Measurements from ENCODE around the gene LILRA5.
"Not testable (repeated sequence)": the region's sequence is repeated elsewhere in the genome, so short reads cannot be mapped to it uniquely, and the experiment has no call there.

LILRA5 gene

DNA sequence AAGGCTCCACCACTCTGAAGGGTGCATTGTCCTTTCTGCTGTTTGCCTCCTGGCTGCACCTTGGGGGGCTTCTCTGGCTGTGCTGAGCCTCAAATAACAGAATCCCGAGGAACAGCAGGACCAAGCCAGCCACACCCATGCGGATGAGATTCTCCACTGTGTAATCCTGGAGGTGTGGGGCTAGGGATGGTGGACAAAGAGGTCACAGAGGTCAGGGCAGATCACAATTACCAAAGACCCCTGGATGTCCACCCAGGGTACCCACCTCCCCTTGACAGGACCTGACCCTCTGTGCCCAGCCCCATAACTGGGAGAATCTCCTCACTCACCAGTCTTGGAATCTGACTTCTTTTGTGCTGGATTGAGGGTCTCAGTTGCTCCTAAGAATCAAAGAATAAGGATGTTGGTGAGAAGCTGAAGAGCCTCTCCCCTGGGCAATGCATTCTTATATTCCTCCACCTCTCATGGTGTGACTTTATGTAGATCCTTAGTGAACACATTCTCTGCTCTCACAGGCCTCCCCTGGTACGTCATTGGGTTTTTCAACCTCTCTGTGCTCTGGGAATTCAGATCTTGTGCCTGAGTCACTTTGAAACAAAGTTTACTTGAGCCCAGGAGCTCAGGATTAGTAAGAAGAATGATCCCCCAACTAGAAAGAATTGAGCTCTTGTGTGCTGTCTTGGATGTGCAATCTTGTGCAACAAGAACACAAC lies 20.8 kb upstream of the LILRA5 start:
- DNase-seq (ENCODE audit: low spot score), result no peak

DNA sequence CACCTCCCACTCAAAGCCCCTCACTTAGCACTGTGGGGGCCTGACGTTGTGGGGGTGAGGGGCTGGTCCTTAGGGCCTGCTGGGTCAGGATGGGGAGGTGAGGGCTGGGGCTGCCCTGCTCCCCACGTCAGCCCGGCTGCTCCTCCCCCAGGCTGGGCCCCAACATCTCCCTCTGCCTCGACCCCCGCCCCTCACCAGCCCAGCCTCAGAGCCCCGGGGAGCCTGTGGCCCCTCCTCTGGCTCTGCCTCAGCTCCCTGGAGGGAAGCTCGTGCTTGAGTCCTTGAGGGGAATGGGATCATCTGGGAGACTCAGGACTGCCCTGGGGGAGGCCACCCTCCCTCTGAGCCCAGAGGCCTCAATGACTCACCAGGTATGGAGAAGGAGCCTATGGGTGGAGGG lies 19.2 kb upstream of the LILRA5 start:
- no peak for DNase-seq (ENCODE audit: low spot score)

DNA sequence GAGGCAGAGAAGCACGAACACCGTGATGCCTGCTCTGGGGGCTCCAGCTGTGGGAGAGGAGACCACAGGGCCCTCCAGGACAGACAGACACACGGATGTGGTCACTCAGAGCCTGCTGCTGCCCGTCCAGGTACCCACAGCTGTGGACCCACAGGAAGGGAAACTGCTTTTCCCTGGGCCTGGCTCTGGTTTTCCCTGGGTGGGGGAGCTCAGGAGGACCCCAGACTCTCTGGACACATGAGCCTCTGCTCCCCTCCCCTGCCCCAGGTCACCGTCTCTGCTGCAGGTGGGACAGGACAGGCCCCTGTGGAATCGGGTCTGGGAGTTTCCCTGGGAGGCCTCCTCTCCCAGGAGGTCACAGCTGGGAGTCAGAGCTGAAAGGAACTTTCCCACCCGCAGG lies 18.7 kb upstream of the LILRA5 start:
- no peak for DNase-seq (ENCODE audit: low spot score)

DNA sequence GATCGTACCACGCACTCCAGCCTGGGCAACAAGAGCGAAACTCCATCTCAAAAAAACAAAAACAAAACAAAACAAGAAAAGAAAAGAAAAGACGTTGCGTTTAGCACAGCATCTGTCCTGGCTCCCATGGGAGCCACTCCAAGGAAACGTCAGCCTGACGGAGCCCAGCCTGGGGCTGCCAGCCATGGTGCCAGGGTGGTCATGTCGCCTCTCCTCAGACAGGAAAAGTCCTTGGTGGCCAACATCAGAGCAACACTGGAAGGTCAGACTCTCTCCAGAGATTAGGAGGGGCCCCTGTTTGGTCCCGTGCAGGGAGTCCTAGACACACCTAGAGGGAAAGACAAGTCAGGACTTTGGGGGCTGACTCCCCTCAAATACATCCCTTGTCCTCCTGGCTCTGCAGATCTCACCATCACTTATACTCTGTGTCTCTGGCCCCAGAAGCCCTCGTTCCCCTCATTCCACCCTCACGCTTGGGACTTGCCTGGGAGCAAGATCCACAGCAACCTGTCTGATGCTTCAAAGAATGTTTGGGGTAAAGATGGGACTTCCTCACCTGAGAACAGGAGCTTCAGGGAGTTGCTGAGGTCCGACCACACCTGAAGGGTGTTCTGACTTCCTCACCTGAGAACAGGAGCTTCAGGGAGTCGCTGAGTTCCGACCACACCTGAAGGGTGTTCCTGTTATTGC lies 16.7 kb upstream of the LILRA5 start:
- no peak for DNase-seq (ENCODE audit: low spot score)

DNA sequence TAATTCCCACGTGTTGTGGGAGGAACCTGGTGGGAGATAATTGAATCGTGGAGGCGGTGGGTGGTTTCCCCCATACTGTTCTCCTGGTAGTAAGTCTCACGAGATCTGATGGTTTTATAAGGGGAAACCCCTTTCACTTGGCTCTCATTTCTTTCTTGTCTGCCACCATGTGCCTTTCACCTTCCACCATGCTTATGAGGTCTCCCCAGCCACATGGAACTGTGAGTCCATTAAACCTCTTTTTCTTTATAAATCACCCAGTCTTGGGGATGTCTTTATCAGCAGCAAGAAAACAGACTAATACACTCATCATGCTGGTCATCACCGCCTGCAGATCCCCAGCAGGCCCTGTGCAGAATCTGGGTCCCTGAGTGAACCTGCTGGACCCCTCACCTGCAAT lies 15.8 kb upstream of the LILRA5 start:
- DNase-seq (ENCODE audit: low spot score), result not testable (repeated sequence)

DNA sequence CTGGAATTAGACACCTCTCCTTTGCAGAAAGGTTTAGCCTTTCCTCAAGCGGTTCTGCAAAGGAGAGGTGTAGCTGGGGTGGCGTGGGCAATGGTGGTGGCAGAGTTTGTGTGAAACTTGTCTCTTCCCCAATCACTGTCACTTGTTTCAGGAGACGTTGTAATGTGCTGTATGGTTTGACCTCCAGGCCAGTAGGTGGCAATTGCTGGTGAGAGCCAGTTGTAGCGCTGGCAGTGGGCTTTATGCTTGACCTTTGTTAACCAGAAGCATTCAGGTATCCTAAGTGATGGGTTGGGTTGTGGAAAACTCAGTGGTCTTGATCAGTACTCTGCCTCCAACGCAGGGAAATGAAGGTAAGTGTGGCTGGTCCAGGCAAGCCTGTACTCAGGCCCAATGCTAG lies 12.7 kb upstream of the LILRA5 start:
- DNase-seq (ENCODE audit: low spot score), result no peak

DNA sequence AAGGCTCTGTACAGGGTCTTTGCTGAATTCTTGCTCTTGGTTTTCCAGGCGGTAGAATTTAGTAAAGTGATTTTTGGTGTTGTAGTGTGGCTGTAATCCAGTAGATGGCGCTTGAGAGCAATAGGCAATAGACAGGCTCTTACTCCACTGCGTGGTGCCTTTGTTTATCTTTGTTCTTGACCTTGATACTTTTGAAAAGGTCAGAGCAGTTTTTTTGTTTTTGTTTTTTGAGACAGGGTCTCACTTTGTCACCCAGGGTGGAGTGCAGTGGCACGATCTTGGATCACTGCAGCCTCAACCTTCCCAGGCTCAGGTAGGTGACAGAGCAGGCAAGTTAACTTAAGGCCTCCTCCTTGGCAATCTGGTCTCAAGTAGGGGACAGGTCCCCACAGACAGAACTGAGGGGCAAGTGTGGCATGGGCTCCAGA lies 12.2 kb upstream of the LILRA5 start:
- peak; percentile 38 for DNase-seq (ENCODE audit: low spot score)

DNA sequence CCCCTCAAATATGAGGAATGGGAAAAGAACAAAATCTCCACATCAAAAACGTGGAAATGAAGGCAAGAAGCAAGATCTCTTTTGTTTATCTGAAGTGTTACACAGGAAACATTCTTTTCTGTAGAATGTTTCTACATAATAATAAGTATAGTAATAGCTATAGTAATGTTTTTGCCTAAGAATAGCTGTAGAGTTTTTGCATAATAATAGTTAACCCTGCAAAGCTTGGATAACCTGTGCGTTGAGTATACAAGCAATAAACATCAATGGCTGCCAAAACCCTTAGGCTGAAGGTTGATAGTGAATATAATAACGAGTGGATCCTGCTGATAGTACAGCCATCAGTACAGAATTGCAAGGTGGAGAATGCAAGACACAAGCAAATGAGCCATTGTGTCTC lies 11.1 kb upstream of the LILRA5 start:
- no peak for DNase-seq (ENCODE audit: low spot score)

DNA sequence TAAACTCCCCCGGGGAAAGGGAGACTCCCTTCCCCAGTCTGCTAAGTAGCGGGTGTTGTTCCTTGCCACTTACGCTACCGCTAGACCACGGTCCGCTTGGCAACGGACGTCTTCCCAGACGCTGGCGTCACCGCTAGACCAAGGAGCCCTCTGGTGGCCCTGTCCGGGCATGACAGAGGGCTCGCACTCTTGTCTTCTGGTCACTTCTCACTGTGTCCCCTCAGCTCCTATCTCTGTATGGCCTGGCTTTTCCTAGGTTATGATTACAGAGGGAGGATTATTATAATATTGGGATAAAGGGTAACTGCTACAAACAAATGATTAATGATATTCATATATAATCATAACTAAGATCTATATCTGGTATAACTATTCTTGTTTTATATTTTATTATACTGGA lies 10.0 kb upstream of the LILRA5 start:
- DNase-seq (ENCODE audit: low spot score), result not testable (repeated sequence)

DNA sequence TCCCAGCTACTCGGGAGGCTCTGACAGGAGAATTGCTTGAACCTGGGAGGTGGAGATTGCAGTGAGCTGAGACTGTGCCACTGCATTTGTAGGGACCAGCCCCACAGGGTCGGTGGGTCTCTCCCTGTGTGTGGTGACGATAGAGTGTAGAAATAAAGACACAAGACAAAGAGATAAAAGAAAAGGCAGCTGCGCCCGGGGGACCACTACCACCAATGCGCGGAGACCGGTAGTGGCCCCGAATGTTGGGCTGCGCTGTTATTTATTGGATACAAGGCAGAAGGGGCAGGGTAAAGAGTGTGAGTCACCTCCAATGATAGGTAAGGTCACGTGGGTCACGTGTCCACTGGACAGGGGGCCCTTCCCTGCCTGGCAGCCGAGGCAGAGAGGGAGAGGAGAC lies 9.3 kb upstream of the LILRA5 start:
- not testable (repeated sequence) for DNase-seq (ENCODE audit: low spot score)

DNA sequence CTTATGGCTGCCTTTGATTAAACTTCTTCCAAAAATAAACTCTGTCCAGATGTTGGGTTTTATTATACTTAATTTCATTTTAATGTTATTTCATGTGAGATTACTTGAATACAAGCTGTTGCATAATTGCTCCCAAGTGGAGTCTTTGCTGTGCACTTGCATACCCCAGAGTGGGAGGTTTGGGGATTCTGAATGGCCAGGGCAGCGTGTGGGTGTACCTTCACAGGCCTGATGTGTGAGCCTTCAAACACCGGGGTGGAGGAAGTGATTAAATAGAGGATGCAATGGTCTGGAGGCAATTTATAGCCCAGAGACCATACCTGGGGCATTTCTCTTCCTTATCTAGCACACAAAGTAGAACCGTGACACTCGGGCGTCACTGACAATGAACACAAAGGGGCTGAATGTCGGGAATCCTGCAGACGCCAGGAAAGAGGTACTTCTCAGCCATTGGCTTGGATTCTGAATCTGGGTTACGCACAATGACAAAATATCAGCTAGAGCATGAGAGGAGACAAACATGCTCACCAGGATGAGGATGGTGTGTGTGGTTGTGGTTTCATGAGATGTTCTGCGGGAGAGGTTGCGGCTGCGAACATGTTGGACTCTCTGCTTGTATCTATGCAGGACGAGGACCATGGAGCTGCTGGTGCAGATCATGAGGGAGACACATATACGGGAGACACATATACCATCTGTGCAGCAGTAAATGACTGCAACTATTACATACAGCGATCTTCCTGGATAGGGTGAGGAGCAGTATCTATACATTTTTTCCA lies 7.1 kb upstream of the LILRA5 start:
- DNase-seq (ENCODE audit: low spot score), result no peak

DNA sequence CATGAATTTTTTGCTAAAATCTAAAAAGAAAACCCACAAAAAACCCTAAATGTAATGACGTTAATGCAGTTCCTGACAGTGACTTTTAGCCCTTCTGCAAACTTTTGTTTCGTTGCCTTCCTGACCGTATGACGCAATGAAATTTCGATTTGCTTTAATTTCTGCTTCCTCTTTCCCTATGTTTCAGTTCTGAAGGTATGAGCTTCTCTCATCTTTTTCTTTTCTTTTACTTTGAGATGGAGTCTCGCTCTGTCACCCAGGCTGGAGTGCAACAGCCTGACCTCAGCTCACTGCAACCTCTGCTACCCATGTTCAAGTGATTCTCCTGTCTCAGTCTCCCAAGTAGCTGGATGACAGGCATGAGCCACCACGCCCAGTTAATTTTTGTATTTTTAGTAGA lies 6.1 kb upstream of the LILRA5 start:
- no peak for DNase-seq (ENCODE audit: low spot score)

DNA sequence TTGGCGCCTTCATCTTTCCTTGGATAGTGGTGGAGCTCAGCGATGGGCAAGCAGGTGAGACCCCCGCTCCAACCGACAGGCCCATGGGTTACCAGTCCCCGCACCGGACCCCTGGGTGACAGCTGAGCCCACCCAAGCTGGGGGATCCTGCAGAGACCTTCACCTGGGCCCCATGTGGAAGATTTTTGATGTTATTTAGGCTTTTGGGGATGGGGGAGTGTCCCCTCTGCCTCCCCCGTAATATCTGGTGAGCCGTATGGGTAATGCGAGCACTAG lies 4.9 kb upstream of the LILRA5 start:
- no peak for DNase-seq (ENCODE audit: low spot score)

DNA sequence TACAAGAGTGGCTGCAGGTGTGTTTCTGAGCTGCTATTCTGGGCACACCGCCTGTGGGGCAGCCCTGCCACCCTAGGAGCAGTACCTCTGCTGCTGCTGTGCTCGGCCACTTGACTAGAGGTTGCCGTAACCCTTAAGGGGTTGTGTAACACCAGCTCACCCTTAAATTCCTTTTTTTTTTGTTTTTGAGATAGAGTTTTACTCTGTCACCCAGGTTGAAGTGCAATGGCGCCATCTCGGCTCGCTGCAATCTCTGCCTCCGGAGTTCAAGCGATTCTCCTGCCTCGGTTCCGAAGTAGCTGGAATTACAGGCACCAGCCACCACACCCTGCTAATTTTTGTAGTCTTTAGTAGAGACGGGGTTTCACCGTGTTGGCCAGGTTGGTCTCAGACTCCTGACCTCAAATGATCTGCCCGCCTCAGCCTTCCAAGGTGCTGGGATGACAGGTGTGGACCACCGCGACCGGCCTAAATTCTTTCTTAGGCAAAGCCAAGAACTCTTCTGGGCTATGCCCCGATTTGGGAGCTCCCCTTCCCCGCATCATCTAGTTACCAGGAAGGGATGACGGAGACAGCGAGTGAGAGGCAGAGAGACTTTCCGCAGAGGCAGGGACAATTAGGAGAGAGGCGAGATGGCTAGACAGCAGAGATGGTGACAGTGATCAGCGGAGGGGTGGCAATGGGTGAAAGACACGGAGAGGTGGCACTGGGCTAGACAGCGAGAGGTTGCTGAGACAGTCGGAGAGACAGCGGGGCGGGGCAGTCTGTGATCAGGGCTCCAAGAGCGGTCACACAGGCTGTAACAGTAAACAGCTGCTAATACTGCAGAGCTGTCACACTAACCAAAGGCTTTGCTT lies 4.4 kb upstream of the LILRA5 start:
- no peak for DNase-seq (ENCODE audit: low spot score)

DNA sequence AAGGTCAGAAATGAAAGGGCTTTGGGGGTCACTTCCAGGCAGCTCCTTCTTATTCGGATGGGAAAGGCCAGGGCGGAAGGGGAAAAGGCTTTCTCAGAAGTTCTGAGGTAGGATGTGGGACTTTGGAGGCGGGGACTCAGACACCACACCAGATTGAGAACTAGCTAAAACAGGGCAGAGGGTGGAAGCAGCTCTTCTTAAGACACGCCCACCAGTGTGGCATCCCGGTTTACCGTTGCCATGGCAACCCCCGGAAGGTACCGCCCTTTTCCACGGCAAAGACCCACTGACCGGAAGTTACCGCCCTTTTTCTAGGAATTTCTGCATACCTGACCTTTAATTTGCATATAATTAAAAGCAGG lies 3.8 kb upstream of the LILRA5 start:
- DNase-seq (ENCODE audit: low spot score), result no peak

DNA sequence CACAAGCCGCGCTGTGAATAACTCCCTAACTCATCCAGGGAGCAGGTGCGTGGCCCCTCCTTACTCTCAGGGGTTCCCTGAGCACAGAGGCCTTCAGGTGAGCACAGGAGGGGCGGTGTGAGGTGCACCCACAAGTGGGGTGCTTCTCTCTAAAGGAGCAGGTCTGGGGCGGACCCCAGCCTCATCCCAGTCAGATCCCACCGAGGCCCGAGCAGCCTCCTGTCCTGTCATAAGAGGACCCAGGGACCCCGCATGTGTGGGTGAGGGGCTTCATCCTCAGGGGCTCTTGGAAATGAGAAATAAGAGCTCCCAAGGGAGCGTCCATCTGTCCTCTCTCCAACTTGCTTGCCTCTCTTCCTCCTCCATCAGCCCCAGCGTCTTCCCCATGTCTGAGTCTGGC lies 3.0 kb upstream of the LILRA5 start:
- DNase-seq (ENCODE audit: low spot score), result no peak

DNA sequence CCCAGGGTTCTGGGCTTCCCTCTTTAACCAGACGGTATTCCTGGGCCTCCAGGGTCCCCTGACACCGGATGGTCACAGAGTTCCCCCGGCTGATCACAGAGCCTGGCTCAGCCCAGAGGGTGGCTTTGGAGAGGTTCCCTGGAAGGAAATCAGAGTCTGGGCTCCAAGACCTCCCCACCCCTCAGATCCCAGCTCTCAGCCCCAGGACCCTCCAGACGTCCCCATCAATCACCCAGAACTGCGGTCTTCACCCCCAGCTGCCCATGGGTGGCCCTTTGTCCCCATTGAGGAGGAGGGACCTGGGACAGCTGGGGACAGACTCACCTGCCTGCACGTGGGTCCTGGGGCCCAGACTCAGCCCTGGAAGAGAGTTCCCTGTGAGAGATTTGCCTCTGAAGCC lies 955 bp downstream of the LILRA5 start:
- DNase-seq (ENCODE audit: low spot score), result no peak

DNA sequence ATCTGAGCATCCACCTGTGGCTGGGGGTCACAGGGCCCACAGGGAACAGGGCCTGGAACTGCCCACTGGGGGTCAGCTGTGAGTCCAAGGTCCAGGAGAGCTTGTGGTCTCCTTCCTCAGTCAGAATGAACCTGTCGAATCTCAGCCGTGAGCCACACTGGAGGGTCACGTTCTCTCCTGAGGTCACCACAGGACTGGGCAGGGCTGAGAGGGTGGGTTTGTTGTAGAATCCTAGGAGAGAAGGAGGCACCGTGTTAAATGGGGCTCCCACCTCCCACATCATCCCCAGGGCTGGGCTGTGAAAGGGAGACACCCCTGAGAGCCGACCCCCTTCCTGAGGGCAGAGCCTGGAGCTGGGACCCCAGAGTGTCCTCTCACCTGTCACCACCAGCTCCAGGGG lies 1.5 kb downstream of the LILRA5 start:
- DNase-seq (ENCODE audit: low spot score), result no peak

DNA sequence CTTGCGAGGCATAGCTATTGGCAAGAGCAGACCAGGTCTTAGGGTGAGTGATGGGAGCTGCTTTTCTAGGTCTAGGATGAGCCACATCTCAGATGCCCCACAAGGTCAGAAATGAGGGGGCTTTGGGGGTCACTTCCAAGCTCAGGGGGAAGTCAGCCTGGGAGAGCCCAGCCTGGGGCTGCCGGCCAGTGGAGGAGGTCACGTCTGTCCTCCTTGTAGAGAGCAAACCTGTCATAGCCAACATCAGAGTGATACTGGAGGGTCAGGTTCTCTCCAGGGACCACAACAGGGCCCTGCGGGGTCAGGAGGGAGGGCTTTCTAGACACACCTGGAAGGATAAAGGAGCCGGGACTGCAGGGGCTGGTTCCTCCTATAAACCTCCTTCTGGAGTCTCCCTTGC lies 2.4 kb downstream of the LILRA5 start:
- no peak for DNase-seq (ENCODE audit: low spot score)

DNA sequence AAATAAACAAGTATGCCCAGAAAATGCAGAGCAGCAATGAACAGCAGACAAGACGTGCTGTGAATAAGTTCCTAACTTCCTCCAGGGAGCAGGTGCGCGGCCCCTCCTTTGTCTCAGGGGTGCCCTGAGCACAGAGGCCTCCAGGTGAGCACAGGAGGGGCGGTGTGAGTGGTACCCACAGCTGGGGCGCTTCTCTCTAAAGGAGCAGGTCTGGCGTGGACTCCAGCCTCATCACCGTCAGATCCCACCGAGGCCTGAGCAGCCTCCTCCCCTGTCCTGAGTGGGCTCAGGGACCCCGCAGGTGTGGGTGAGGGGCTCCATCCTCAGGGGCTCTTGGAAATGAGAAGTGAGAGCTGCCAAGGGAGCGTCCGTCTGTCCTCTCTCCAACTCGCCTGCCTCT lies 3.2 kb downstream of the LILRA5 start:
- no peak for DNase-seq (ENCODE audit: low spot score)

DNA sequence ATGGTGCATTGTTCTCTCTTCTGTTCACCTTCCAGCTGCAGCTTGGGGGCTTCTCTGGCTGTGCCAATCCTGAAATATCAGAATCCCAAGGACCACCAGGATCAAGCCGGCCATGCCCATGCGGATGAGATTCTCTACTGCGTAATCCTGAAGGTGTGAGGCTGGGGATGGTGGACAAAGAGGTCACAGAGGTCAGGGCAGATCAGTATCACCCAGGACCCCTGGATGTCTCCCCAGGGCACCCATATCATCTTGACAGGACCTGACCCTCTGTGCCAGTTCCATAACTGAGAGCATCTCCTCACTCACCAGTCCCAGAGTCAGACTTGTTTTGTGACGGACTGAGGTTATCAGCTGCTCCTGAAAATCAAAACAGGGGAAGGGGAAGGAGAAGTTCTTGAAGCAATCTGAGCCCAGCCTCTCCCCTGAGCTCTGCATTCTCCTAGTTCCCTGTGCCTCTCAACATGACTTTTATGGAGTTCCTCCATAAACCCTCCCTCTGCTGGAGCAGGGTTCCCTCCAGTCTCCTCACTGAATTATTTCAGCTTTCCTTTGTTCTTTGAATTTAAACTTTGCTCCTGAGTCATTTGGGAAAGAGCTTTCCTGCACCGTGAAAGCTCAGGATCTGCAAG lies 5.5 kb downstream of the LILRA5 start:
- DNase-seq (ENCODE audit: low spot score), result no peak

DNA sequence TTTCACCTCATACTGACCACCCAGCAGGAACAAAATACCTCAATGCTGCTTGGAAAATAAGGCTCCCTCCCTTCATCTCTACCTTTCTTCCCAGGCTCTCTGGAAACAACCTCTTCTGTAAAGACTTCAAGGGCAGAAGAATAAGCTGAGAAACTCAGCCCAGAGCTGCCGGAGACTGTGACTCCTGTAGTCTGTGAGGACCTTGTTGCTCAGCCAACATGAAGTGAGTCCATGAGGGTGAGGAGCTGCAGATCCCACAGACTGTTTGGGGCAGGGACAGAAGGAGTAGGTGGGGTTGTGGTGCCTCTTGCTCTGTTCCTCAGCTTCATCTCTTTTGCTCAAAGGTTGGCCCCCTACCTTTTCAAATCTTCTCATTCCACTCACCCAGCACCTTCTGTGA lies 7.8 kb downstream of the LILRA5 start:
- DNase-seq (ENCODE audit: low spot score), result no peak

All from SW480 (cell line).